GM12864 (cell line): ENCODE results near the gene GASK1B.

ENCODE experiments used
- DNase-seq: peaks from one replicate; pipeline ENCODE4 v3.0.0-alpha.2; 2011; ENCODE audit warnings: low read depth
- H3K4me3 ChIP-seq: 2 replicates; pipeline ENCODE4 v1.5.1; 2011; ENCODE audit warnings: mild to moderate bottlenecking, low read depth, low read length, control low read depth
- TF ChIP-seq, protein P1 (sequence below): IDR thresholded peaks from 2 replicates; pipeline ENCODE4 v1.5.1; 2011; ENCODE audit warnings: low read depth, mild to moderate bottlenecking, moderate library complexity, low read length, control low read depth, inconsistent platforms; ENCODE audit errors: missing control alignments

GASK1B gene

GRCh38 chr4:158157412-158157811 is 15.4 kb downstream of the GASK1B start:
- TF ChIP-seq, protein P1, sequence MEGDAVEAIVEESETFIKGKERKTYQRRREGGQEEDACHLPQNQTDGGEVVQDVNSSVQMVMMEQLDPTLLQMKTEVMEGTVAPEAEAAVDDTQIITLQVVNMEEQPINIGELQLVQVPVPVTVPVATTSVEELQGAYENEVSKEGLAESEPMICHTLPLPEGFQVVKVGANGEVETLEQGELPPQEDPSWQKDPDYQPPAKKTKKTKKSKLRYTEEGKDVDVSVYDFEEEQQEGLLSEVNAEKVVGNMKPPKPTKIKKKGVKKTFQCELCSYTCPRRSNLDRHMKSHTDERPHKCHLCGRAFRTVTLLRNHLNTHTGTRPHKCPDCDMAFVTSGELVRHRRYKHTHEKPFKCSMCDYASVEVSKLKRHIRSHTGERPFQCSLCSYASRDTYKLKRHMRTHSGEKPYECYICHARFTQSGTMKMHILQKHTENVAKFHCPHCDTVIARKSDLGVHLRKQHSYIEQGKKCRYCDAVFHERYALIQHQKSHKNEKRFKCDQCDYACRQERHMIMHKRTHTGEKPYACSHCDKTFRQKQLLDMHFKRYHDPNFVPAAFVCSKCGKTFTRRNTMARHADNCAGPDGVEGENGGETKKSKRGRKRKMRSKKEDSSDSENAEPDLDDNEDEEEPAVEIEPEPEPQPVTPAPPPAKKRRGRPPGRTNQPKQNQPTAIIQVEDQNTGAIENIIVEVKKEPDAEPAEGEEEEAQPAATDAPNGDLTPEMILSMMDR, result no peak
- no peak for DNase-seq

DNA sequence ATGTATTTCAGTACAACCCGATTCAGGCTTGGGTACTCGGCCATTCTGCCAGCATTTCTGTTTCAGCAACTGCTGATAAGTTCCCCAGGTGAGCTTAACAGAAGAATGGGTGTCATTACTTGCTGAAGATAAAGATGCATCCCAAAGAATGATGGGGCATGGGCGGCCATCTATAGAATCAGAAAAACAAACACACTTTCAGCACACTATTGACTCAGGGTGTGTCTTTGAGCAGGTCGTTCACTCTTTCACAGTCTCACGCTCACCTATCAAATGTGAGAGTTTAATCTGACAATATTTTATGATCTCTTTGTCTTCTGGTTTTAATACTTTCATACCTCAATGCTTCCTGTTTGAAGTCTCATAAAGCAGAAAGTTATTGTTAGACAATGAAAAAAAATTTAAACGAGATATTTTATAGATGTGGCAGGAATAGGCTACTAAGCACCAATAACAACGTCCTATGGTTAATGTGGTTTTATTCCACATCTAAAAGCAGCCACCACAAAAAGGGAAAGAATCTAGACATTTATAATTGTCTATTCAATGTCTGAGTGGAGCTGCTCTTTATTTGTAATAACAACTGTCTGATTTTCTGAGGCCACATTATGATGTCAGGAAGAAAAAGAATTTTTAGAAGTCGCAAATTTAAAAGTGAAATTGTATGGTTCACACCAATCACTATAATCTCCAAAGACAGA is 17.0 kb downstream of the GASK1B start:
- H3K4me3 ChIP-seq, result no peak overlapping the region
- TF ChIP-seq, protein P1, result no peak
- no peak for DNase-seq

More at GRCh38 chr4:158157412-158157811, 15.4 kb downstream of the GASK1B start:
- H3K4me3 ChIP-seq, result no peak overlapping the region

- H3K4me3 ChIP-seq, result no peak overlapping the region
- TF ChIP-seq, protein P1, result no peak
Measured at GRCh38 chr4:158147151-158147550, 25.7 kb downstream of the GASK1B start.

GRCh38 chr4:158146736-158147135 is 26.1 kb downstream of the GASK1B start:
- DNase-seq, result no peak
- TF ChIP-seq, protein P1, result no peak
- no peak overlapping the region for H3K4me3 ChIP-seq

More at GRCh38 chr4:158147151-158147550, 25.7 kb downstream of the GASK1B start:
- no peak for DNase-seq

- no peak overlapping the region for H3K4me3 ChIP-seq
- TF ChIP-seq, protein P1, result no peak
- DNase-seq, result no peak
Measured at GRCh38 chr4:158139086-158139485, 33.7 kb downstream of the GASK1B start.

GRCh38 chr4:158134222-158134621 is 38.6 kb downstream of the GASK1B start:
- DNase-seq, result no peak
- no peak overlapping the region for H3K4me3 ChIP-seq
- TF ChIP-seq, protein P1, result no peak

GRCh38 chr4:158133551-158133950 is 39.3 kb downstream of the GASK1B start:
- no peak for DNase-seq
- TF ChIP-seq, protein P1, result no peak

More at GRCh38 chr4:158133551-158133950, 39.3 kb downstream of the GASK1B start:
- H3K4me3 ChIP-seq, result no peak overlapping the region
